ENCODE results near the gene B4GALT3.
"Not testable (repeated sequence)": the region's sequence is repeated elsewhere in the genome, so short reads cannot be mapped to it uniquely, and the experiment has no call there.

Gene B4GALT3

DNA sequence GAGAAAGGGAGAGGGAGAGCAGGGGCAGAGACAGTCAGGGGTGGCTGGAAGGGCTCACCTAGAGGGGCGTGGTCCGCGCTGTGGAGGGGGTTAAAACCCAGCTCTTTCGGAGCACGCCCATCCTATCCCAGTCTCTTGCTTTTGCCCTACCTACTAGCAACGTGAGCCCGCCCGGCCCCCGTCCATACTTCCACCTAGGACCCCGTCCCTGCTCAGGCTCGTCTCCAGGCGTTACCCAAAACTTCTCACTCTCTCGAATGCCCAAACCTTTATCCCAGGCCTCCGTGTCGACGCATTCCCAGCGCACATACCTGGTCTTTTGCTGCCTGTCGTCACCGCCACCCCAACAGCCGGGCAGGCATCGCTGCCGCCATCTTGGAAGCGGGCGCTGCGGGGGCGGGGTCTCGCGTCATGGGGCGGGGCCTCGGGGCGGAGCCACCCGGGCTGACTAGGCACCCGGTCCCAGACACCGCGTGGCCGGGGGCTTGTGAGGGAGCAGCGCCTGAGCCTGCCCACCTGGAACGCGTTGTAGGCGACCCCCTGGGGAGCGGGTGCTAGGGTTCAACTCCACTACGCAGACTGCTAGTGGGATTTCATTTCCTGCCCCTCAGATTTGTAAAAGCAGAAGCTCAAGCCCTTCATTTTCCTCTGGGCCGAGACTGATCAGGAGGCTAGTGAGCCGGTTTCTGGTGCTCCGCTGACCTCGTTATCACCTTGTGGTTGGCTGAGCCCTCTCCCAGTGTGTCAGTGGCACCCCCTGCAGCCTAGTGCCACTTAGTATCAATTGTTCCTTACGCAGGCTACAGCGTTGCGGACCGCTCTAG, at the start of gene B4GALT3:
Gene B4GALT3, minus strand, starts transcription at position 396 of the 824 bp plus-strand sequence. CDS start 1,447 bp downstream, outside the sequence.
- peak; percentile 96 for DNase-seq (ENCODE audit: low spot score)

DNA sequence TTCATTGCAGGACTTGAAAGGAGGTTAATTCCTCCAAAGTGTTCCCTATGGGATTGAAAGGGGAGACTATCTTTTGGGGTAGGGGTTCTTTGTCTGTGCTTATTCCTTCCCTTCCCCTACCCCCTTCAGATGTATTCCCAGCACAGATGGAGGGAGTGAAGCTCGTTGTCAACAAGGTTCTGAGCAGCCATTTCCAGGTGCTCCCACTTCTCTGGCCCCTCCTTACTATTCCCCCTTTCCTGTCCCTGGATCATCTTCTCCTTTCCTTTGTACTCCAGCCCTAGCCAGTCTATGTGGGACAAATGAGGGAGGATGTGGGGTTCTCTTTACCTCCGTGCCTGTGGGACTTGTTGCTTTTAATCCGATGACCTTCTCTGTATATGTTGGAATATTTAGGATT, 49.5 kb upstream of the B4GALT3 start:
- DNase-seq (ENCODE audit: low spot score), result peak; percentile 40

DNA sequence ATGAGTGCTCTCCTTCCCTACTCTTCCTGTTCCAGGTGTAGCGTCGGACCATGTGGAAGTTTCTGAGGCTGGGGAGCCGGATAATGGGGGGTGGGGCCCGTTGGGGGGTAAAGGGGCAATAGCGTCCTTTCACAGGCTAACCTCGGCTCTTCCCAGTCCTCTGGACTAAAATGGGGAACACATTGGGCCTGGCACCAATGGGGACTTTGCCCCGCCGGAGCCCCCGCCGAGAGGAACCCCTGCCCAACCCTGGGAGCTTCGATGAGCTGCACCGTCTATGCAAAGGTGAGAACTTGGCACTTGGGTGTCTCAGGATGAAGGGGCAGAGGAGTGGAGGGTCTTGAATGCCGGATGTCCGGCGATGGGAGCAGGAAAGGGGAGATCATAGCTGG, 49.0 kb upstream of the B4GALT3 start:
- peak; percentile 57 for DNase-seq (ENCODE audit: low spot score)

DNA sequence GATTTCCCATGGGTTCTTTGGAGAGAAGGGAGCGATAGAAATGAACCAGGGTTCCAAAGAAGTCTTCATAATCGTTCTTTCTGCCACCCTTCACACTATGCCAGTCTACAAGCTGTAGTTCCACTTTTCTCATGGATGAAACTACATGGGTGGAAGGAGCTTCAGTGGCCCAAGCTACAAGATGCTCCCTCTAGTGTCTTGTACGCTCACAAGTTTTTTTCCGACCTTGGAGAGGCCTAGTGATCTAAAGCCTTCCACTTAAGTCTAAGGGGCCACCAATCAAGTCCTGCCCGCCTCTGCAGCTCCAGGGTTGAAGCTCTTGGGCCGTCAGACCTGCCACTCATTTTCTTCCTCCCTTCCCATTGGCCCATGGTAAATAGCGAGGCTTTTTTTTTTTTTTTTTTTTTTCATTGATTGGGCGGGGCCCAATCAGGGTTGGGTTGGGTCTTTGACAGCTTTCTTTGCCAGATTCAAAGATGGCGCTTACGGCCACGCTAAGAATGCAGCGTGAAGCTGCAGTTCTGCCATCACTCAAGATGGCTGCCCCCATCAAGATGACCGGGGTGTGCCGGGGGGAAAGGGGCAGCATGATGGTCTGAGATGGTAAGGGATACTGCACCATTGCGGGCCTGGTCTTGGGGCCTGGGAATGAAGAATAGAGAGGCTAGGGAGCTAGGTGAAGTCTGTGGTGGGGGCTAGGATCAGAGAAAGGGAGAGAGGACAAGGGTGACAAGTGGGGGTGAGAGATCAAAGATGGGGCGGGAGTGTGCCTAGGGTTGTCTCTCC, 48.4 kb upstream of the B4GALT3 start, which contains the start of gene TOMM40L:
Gene TOMM40L, plus strand, starts transcription at position 527 of the 786 bp plus-strand sequence. CDS start 430 bp downstream, outside the sequence.
- peak; percentile 100 for DNase-seq (ENCODE audit: low spot score)

DNA sequence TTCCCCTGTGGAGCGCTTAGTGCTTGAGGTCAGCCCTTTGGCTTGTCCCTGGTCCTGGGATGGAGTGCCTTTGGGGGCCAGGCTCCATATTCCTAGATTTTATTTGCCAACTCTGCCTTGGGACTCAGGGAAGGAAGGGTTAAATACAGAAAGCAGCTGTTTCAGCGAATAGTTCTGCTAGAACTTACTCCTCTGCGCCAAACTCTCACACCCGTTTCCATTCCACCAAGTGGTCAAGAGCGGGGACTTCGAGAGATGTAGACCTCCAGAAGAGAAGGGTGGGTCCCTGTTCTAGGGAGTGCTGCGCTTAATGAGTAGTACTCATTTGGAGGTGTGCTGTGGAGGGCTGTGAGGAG, 47.8 kb upstream of the B4GALT3 start:
- DNase-seq (ENCODE audit: low spot score), result no peak

DNA sequence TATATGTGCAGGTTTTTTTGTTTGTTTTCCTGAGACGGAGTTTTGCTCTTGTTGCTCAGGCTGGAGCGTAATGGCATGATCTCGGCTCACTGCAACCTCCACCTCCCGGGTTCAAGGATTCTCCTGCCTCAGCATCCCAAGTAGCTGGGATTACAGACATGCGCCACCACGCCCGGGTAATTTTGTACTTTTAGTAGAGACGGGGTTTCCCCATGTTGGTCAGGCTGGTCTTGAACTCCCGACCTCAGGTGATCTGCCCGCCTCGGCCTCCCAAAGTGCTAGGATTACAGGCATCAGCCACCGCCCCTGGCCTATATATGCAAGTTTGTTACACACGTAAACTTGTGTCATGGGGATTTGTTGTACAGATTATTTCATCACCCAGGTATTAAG, 47.4 kb upstream of the B4GALT3 start:
- not testable (repeated sequence) for DNase-seq (ENCODE audit: low spot score)

DNA sequence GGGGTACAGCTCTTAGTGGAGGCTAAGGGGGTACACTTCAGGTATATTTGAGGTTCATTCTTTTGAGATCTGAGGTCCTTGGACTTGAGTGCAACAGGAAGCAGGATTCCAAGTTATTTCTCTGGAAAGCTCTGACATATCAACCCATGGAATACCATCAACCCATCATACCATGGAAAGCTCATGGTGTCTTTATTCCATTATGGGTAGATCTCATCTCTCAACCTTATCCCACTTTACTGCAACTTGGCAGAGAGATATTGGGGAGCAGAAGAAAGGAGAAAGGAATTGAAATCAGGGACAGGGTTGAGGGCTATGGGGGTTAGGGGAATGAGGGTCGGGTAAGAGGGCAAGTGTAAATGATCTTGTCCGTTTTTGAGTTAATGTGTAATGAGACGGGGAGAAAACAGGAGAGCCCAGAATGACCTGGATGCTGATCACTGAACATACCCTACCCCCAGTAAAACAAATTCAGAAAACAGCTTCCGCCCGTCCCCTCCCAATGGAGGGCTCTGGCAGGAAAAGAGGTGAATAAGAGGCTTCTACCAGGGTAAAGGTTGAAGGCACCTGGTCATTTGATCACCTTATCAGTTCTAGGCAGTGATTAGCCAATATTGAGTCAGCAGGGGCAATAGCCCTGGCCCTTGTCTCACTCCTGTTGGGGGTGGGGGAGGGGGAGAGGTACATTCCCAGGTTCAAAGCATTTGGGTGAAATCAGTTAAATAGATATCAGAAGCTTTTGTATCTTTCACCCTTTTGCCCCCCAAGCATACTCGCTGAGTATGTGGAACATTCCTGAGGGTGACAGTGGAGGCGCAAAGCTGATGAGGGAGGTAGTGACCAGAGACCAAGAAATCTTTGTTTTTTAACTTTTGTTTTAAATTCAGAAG, 46.7 kb upstream of the B4GALT3 start:
- DNase-seq (ENCODE audit: low spot score), result no peak

DNA sequence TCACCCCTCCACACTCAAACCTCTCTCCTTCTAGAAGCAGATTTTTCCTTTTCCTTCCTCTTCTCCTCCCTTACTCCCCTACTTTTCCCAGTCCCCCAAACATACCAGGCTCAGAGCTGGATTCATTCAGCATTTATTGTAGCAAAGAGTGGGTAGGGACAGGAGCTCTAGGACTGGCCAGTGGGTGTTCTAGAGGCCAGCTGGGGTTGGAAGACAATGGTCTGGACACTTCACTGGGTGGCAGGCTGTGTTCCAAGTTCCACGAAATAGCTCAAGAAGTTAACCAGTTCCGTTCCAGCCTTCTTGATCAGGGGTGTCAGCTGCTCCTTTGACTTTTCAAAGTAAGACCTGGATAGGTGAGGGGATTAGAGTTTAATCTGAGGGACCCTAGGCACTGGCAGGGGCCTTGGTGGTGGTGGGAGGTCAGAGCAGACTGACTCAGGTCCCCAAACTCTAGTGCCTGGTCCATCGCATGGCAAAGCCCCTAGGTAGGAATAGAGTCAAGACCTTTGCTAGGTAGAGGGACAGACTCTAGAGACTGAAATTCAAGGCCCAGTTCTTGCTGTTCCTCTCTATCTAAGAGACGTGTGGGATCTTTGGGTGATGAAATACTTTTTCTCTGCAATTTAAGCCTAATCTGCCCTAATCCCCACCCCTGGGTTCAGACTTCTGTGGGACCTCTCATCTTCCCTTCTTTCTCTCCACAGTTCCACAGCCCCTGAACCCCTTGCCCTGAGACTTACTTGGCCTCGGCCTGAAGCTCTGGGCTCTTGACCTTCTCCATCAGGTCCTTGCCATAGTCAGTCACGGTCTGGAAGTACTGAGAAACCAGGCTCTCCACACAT, 45.1 kb upstream of the B4GALT3 start:
- DNase-seq (ENCODE audit: low spot score), result no peak

DNA sequence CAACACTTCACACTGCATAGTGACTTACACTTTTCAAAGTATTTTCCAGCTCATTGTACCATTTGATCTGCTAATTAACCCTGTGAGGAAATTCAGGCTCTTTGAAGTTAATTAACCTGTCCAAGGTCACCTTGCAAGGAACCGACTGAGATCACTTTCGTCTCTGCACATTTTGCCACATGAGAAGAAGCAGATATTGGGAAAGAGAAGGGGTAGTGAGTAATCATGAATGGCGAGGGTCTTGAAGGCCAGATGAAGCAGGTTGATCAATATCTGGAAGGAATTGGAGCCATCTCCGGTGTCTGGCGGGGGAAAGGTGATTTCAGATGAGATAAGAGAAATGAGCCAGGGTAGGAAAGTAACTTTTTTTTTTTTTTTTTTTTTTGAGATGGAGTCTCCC, 42.7 kb upstream of the B4GALT3 start:
- DNase-seq (ENCODE audit: low spot score), result no peak

DNA sequence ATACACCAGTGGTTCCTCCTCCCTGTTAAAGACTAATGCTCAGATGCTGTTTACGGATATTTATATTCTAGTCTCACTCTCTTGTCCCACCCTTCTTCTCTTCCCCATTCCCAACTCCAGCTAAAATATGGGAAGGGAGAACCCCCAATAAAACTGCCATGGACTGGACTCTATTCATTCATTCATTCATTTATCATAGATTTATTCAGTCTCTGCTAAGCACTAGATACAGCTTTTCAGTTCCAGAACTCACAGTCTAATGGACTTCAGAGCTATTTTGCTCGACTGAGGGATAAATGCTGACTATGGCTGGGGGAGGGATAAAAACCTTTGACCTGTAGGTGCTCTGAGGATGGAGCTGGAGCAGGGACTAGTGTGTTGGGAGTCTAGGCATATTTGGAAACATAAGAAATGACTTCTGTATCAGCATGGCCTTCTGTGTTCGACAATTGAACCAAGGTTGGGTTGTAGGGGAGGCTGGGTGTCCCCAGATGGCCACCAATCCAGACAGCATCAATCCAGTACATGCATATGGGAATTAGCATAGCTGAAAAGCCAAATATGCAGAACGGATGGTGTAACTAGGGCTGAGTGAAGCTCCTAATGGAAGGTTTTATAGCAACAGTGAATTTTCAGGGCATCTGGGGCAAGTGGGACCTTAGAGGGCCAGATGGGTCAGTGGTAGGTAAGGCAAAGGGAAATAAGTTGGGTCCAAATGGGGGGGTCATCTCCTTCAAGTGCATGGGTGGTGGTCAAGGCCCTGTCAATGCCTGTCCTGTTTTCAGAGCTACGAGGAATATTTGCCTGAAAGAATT, 42.0 kb upstream of the B4GALT3 start:
- DNase-seq (ENCODE audit: low spot score), result no peak

DNA sequence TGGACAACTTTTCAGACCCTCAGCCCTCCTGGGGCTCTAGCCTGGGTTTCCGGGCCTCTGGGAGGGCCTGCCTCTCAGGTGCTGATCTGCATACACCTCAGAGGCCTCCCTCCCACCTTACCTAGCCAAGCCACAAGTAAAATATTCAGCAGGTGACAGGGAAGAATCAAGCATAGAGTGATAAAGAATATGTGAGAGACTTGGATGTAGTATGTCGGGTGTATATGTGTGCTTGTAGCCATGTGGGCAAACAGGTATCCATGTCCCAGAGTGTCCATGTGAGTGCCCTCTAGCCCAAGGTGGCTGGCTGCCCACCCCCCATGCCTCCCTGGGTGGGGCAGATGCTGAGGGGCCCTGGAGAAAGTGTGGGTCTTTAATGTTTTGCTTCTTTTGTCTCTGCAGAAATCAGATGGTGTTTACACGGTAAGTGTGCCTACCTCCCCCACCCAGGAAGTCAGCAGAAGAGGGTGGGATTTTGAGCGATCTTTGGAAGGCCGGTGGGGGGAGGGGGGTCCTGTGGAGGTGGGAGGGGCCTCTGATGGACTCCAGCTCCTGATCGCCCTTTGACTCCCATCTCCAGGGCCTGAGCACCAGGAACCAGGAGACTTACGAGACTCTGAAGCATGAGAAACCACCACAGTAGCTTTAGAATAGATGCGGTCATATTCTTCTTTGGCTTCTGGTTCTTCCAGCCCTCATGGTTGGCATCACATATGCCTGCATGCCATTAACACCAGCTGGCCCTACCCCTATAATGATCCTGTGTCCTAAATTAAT, 41.2 kb upstream of the B4GALT3 start:
- DNase-seq (ENCODE audit: low spot score), result no peak

DNA sequence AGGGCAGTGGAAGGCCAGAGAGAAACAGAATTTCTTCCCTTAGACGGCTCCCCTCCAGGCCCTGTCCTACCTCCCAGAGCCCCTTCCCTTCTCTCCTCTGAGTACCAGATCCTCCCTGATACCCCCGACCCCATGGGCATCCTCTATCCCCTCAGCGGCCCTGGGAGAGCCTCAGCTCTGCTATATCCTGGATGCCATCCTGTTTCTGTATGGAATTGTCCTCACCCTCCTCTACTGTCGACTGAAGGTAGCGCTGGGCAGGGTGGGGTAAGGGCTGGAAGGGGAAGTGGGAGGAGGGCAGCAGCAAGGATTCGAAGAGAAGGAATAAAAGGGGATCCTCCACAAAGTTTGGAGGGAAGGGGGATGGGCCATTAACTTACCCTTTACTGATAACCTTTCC, 40.5 kb upstream of the B4GALT3 start:
- DNase-seq (ENCODE audit: low spot score), result no peak

DNA sequence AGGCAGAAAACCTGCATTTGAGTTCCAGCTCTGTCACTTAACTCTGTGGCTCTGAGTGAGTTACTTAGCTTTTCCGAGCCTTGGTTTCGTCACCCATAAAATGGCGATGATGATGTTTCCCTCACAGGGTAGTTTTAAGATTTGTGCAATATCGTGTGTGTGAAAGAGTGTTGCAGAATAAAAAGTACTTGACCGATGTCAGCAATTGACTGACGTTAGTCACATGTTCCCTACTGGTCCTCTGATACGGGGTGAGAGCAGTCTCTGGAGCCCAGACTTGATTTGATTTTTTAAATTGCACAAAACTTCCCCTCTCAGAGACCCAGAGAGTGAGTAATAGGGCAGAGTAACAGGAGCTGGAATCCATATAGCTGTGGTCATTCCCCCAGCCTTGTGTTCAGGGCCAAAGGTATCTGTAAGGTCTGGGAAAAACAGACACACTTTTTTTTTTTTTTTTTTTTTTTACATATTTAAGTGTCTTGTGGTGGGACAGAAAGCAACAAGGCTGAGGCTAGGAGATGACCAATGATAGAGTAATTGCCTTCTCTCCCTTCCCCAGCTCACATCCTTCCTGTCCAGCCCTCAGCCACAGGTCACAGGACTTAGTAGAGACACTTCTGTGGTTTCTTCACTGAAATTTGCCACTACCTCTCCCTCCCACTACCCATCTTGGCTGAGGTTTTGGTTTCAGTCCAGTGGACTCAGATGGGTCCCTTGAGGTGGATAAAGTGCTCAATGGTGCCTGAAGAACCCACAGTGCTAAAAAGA, 39.8 kb upstream of the B4GALT3 start:
- DNase-seq (ENCODE audit: low spot score), result peak; percentile 80

DNA sequence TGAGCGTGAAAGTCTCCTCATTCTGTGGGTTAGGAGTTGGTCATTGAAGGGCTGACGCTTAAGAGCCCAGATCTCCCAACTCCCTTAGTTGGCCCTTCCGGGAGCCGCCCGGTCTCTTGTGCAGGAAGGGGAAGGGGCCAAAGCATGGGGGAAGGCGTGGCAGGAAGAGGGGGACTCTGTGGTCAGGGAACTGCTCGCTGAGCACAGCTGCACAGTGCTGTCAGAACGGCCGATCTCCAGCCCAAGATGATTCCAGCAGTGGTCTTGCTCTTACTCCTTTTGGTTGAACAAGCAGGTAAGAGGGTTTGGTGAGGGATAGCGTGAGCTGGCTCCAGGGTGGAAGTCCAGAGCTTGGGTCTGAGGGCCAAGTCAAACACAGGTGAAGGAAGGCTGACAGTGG, 37.8 kb upstream of the B4GALT3 start, which contains the start of gene FCER1G:
Gene FCER1G, plus strand, starts transcription at position 220 of the 400 bp plus-strand sequence. Its CDS starts 27 bp downstream, at position 247.
- DNase-seq (ENCODE audit: low spot score), result no peak

DNA sequence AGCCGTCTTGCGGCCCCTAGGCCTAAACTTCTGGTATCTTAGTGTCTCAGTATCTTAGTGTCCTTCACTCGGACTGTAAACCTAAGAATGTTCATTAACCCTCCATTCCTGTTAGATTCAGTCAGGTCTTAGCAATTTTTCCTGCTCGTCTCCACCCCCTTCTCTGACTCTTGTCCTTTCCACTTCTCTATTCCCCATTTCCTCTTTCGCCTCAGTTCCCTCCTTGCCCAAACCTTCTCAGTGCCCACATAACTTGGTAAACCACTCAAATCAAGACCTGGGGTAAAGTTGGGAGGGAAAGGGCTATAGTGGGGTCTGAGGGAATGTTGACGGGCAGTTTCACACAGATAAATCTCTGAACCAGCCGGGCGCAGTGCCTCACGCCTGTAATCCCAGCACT, 37.1 kb upstream of the B4GALT3 start:
- DNase-seq (ENCODE audit: low spot score), result no peak

DNA sequence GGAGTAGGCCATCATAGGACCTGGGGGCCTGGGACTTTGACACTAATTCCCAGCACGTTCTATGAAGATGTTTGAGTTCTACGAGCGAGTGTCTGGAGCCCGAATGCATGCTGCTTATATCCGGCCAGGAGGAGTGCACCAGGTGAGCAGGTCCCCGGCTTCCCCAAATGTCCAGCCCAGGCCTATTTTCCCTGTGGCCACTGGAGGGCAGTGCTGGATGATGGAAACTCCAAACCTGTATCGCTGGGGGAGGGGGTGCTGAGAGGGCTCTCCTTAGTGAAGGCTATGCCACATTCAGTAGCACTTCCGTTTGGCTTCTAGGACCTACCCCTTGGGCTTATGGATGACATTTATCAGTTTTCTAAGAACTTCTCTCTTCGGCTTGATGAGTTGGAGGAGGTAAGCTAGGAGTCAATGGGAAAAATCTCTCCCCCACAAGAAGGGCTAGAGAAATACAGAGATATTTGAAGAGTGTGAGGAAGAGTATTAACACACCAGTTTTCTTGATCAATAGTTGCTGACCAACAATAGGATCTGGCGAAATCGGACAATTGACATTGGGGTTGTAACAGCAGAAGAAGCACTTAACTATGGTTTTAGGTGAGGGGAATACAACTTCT, 32.6 kb upstream of the B4GALT3 start:
- DNase-seq (ENCODE audit: low spot score), result peak; percentile 94

DNA sequence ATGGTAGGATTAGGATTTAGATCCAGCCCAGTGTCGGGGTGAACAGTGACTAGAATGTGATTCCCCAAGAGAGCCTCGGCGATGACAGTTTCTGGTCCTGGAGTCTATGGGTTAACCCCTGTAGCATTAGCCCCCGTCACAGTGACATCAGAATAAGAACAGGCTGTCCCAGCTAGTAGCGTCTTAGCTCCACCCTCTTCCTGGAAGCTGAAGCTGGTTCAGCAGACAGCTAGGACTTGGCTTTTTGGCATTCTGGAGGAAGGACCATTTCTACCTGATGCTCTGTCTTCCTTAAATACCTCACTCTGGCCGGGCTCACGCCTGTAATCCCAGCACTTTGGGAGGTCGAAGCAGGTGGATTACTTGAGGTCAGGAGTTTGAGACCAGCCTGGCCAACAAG, 29.9 kb upstream of the B4GALT3 start:
- DNase-seq (ENCODE audit: low spot score), result no peak
